NCI-H2171 (cell line): Measurements from ENCODE around the gene DELE1.

Experiments used
- DNase-seq: peaks from one replicate; lab custom pipeline; 2025; lab: John Stamatoyannopoulos, UW

The DELE1 gene

DNA sequence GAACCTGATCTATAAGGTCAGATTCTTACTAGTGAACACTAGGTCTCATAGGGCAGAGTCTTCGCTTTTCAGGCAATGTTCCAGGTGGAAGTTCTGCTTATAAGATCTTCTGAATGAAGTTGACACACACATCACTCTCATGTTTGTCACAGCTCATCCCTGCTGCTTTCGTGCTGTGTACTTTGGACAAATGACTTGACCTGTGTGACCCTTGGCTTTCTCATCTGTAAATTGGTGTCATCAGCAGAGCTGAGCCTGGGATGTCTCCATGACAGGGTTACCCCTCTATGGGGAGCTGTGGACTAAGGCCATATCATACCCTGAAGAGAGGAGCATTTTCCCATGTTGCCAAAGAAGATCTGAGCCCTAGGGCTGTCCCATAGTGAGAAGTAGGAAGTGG, 2.8 kb downstream of the DELE1 start:
- DNase-seq: no peak

DNA sequence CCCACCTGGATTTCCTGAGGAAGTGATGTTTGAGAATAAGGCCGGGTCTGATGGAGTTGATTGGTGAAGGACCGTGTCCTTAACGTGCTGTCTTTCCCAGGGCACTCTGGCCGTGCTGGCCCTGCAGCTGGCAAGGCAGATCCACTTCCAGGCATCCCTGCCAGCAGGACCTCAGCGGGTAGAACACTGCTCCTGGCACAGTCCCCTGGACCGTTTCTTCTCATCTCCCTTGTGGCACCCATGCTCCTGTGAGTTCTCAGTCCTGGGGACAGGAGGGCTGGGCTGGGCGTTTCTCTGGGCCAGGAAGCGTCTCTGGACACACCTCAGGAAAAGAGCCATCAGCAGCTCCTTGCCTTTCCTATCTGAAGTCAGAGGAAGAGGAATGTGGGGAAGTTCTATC, 4.4 kb downstream of the DELE1 start:
- DNase-seq: no peak

DNA sequence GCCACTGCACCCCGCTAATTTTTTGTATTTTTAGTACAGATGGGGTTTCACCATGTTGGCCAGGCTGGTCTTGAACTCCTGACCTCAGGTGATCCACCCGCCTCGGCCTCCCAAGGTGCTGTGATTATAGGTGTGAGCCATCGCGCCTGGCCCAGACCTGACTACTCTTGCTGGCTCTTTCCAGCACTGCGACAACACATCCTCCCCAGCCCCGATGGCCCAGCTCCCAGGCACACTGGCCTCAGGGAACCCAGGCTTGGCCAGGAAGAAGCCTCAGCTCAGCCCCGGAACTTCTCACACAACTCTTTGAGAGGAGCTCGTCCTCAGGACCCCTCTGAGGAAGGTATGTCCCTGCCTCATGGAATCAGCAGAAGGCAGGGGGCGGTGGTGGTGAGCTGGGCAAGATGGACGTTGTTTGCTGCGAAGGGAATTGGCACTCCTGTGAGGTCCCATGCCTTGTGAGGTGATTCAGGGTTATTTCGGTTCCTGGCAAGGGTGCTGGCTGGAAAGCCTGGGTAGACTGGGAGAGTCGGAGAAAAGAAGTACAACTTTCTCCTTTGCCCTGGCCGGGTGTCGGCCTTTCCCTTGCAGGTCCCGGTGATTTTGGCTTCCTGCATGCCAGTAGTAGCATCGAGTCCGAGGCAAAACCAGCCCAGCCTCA, 5.9 kb downstream of the DELE1 start:
- DNase-seq: no peak

DNA sequence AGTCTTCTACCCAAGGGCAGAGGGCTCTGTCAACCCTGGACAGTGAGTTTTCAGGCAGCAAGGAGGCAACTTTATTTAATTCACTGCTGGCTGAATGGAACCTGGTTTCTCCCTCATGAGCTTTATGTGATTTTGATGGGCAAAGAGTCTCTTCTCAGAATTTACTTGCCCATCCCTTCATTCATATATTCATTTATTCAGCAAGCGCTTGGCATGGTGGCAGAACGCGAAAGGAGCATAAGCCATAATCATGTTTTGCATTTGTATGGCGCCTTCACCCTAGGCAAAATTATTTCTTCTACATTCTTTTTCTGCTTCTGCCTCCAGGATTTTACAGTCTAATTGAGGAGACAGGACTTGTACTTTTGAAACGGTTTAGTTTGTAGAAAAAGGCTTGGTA, 8.0 kb downstream of the DELE1 start:
- DNase-seq: no peak

DNA sequence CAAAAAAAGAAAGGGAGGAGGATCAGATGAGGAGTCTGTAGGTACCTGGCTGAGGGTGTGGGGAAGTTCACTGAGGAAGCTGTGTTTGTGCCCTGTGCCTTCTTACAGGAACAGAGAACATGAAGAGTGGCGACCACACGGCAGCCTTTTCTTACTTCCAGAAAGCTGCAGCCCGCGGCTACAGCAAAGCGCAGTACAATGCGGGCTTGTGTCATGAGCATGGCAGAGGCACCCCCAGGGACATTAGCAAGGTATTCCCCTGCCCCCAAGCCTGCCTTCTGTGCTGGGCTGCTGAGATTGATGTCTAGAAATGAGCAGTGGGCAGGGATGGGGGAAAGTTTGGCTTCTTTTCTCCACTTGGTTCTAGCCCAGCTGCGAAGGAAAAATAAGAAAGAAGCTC, 9.5 kb downstream of the DELE1 start:
- no peak for DNase-seq

DNA sequence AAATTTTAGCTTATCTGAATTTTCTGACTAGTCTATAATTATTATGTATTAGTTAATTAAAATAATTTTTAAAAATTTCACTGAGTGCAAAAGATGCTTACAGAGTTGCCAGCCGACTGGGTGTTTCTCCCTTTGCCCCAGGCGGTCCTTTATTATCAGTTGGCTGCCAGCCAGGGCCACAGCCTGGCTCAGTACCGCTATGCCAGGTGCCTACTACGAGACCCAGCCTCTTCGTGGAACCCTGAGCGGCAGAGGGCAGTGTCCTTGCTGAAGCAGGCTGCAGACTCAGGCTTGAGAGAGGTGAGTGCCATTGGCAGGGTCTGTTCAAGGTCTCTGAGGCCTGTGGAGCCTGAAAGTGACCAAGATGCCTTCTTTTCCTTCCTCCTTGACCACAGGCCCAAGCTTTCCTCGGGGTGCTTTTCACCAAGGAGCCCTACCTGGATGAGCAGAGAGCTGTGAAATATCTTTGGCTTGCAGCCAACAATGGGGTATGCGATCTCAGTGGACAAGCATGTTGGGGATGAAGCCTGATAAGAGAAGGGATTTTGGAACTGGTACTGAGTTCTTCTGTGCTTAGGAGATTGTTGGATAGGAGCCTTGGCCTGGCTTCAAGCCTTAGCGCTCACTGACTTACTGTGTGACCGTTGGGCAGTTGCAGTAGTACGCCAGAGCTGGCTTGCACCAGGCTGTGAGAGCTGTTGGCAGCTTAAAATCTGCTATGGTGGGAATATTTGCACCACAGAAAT, 10.6 kb downstream of the DELE1 start:
- peak; percentile 44 for DNase-seq

DNA sequence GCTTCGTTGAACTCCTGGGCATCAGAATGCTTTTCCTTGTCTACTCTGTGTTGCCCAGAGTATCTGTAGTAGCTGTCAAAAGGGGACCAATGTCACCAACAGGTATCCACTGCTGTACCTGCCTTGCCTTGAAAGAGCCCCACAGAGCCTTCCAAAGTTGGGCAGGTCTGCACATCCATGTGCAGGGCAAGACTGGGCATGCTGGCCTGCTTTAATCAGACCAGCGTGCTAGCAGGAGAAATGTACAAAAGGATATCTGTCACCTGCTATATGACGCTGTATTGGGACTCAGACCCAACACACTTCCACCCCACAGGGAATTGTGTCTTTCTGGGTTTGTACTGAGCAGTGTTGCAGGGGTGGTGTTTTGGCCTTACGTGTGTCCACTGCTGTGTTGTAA, 11.9 kb downstream of the DELE1 start:
- DNase-seq: no peak

DNA sequence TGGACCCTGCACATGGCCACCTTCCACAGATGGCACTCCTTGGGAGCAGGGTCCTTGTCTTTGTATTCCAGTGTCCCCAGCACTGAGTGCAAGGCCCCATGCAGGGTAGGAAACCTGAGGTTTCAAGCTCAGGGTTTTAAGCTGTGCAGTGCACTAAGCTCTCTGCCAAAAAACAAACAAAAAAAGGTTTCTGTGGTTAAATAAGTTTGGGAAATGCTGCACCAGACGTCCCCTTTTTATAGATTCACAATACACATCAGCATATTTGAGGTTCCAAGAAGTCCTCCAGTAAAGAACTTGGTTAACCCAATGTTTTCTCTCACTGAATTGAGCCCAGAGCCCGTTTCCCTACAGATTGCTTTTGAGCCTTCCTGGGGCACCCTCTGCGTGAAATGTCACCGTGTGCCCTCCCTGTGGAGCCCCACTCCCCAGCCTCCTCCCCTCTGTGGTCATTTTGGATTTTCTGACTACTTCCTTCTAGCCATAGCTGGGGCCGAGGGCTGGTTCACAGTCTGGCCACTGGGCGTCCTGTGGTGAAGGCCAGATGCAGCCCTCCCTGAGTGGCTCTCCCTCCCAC, 17.1 kb downstream of the DELE1 start:
- DNase-seq: no peak

DNA sequence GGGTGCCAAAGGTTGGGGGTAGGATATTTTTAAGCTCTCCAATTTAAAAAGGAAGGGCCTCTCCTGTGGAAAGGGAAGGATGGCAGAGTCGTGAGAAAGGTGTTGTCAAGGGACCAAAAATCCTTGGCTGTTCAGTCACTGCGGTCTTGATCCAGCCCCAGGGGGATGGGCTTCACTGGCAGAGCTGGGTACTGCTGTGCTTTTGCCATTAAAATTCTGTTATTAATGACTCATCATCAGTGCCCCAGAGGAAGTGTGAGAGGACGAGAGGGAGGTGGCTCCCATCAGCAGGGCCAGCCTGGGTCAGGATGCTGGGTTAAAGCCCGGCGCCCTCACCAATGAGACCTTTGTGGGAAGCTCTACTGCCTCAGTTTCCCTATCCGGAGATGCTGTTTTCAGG, 17.6 kb downstream of the DELE1 start:
- DNase-seq: no peak

DNA sequence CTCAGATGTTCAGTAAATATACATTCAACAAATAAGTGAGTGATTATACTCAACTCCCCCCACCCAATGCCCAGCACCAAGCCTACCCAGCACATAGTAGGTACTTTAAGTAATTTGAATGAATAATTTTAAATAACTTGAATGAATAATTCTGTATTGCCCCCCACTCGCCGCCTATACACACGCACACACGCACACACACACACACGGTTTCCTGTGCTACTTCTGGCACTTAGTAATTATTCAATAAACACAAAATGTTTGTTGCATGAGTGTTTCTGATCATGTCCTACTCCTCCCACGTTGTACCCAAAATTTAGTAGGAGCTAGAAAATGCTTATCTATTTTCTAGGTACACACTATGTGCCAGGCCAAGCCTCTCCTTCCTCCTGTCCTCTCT, 18.1 kb downstream of the DELE1 start:
- DNase-seq: no peak

DNA sequence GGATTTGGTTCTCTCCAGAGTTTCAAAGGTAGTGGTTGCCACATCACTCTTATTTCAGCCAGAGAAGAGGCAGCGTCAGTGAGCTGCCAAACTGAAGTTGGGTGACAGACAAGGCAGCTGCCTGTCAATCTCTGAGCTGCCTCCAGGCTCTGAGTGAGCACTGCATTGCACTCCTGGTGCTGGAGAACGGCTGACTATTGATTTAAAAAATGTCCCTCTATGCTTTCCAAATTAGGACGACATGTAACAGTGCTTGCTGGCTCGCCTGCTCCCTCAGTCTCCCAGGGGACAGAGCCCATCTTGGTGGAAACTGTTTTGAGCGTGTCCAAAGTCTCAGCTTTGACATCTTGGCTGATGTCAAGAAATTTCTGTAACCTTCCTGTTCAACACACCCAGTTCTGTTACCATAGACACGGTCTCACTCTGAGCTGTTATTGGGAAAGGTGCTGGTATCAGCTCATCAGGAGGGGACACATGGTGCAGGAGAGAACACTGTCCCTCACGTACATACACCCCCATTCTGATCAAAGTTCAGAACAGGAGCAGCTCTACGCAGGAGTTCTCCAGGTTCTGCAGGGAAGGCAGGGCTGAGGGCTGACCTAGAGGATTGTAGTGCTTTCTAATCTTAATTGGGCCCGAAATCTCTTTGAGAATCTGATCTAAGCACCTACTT, 18.6 kb downstream of the DELE1 start:
- no peak for DNase-seq

DNA sequence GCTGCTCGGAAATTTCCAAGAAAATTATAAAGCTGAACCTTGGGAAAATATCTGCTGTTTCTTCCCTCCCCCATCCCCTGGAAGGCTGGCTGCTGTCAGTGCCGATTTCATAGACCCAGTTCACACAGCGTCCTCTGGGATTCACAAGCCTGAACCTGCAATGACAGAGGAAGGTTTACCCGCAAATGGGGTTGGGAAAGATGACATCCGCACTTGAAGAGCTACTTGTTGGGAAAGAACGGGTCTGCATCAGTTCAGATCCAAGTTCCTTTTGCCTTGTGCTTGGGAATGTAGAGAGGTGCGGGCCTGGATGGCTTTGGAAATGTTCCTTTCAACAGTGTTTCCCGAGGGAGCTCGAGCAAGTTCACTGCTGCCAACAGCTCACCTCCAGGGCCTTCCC, 20.4 kb downstream of the DELE1 start:
- DNase-seq: no peak

DNA sequence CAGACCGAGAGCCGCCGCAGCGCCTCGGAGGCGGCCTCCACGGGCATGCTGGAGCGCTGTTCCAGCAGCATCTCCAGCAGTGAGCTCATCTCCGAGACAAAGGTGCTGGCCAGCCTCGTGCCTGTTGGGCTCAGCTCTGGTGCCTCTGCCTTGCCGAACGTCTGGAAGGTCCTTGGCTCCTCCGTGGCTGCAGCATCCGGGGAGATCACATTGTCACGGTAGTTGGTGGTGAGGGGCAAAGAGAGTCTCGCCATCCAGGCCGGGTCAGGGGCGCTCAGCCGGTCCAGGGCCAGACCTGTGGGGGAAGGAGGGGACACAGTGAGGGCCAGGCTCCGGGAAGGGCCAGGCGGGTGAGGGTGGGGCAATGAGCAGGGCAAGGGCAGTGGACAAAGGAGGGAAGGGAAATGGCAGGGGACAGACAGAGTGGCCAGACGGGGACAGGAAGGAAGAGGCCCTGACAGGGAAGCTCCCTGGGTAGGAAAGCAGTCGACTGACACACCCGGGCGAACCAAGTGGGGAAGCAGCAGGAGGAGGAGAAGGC, 21.9 kb downstream of the DELE1 start:
- DNase-seq: no peak

DNA sequence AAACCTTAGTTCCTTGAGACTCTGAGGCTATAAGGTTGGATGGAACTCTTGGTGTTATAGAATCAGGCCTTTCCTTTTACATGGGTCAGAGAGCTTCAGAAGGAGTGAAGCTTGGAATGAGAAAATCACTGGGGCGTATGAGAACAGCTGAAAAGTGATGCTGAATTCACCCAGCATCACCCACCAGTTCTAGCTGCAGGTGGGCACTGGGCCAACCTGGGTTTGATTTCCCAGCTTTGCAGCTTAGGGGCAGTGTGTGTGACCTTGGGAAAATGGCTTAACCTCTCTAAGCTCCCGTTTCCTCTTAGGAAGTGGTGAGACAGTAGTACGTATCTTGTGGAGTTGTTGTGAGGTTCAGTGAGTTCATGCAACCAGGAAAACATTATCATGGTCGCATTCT, 23.6 kb downstream of the DELE1 start:
- no peak for DNase-seq

DNA sequence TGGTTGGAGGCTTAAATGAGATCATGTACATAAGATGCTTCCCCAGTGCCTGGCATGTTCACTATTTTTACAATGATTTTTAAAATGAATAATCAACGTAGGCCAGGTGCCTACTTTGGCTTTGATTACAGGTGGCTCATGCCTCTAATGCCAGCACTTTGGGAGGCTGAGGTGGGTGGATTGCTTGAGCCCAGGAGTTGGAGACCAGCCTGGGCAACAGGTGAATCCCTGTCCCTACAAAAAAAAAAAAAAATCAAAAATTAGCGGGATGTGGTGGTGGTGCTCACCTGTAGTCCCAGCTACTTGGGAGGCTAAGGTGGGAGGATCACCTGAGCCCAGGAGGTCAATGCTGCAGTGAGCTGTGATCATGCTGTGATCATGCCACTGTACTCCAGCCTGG, 25.1 kb downstream of the DELE1 start:
- DNase-seq: no peak

DNA sequence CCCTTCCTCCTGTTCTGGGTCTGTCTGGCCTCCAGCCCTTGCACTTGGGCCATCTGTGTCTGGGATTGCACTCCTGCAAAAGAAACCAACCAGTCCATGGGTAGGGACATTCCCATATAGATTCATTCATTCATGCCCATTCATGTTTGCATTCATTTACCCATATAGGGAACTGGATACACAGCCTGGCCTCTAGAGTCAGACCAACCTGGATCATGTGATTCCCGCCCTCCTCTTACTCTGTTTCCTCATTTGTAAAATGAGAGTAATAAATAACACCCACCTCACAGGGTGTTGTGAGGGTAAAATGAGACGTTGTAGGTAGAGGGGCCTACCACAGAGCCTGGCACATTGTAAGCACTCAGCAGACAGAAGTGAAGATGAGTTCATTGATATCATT, 25.8 kb downstream of the DELE1 start:
- no peak for DNase-seq

DNA sequence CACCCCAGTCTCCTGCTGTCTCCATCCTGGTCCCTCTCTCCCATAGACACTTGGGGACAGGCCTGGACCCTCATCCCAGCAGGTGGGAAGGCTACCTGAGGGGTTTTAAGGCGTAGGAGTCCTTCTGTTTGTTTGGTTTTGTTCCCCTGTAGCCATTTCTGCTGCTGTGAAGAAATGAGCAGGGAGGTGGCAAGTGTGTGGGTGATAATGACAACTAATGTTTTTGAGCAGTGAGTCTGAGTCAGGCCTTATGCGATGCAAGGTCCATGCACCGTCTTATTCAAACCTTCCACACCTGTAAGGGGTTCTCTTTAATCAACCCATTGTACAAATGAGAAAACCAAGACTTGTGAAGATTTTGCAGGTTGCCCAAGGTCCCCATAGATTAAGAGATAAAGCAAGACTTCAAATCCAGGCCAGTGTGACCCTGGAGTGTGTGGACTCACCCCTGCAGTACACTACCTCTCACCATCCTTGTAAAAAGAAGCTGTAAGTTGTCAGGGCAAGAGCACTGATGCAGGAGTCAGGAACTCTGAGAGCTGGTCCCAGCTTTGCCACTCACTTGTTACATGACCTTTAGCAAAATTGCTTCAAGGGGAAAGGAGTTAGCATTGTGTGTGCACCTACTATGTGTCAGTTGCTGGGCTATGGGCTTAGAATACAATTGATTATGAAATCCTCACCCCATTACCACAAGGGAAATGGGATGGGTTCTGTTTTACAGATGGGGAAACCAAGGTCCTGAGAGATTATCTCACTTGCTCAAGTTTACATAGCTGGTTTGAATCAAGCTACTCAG, 26.7 kb downstream of the DELE1 start:
- no peak for DNase-seq

DNA sequence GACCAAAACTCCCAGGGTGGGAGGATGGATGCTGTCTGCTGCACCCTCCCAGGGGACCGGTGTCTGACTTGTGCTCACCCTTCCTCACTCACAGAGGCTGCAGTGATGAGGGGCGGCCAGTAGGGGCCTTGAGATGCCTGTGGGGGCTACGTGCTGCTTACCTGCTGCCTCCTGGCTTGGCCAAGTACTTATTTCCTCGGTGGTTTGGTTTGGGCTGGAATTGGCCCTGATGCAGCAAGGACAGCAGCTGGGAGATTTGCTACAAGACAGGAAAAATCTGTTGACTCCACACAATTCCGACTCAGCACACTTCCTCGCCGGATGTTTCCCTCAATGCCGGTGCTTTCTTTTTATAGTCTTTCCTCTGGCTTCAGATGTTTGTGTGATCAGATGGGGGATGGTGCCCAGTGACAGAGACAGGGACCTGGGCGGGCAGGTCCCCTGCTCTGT, 27.7 kb downstream of the DELE1 start:
- no peak for DNase-seq

DNA sequence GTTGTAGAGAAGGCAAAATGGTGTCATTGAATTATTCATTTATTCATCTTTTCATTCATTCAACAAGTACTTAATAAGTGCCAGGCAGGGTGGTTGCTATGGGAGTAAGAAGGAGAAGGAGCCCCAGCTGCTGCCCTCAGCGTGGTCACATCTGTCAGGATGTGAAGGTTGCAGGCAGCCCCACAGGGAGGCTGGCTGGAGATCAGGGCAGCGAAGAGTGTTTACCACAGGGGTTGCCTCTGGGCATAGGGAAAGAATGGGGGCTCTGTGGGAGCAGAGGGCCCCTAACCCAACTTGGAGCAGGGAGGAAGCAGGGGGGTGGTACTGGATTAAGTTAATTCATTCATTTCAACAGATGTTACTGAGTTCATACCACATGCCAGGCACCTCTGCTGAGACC, 28.3 kb downstream of the DELE1 start:
- DNase-seq: no peak

DNA sequence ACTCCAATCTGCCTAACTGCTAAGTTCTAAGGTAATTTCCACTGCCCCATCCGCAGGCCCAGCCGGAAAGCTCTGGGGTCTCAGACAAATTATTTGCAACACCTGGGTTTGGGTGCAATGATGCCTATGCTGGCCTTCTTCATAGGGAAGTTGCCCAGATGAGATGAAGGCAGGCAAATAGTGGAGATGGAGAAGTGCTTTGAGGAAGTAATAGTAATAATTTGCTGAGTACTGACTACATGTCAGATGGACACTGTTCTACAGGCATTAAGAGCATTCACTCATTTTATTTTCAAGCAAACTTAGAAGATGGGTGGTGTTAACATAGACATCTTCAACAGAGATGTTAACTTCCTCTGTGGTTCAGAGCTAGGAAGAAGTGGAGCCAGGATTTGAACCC, 30.5 kb downstream of the DELE1 start:
- DNase-seq: no peak

DNA sequence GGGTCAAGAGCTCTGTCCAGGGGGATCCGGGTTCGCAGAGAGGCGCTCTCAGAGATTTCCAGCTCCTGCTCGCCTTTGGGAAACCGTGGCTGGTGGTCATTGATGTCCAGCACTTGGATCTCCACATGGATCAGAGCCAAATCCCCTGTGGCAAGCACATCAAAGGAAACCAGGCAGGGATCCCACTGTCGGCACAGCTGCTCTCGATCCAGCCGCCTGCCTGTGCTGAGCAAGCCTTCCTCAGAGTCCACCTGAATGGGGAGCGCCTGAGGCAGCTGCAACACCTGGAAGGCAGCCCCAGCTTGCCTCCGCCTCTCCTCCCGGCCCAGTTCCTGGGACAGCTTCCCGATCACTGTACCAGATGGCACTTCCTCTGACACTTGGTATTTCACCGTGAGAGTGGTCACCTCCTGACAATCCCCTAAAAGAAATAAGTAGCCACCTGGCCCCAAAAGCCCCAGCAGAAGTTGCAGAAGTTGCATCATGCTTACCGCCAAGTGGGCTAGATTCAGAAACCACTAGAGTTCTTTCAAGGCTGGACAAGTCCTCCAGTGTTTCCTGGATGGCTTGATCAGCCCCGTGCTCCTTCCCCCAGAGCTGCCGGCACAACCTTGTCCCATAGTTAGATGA, 33.8 kb downstream of the DELE1 start:
- DNase-seq: no peak
